ENCODE results near the gene UBE2R2.

UBE2R2 gene

GRCh38 chr9:33880211-33881089, 63.5 kb downstream of the UBE2R2 start:
- peaks cover 30% of the 10 kb centered on the region for H3K36me3 ChIP-seq
- no peak overlapping the region for H3K27ac ChIP-seq
- no peak overlapping the region for H3K9ac ChIP-seq
- H3K4me2 ChIP-seq: no peak overlapping the region
- H3K9me3 ChIP-seq: no peaks in the 10 kb centered on the region
- no peak for TF ChIP-seq Cebpa-rat (IDR thresholded peaks at IDR 0.05)
- no peak overlapping the region for H3K4me3 ChIP-seq
- H3K27me3 ChIP-seq: no peaks in the 10 kb centered on the region
- no peaks in the 10 kb centered on the region for H3K4me1 ChIP-seq
- H4K20me1 ChIP-seq: peaks cover 100% of the 10 kb centered on the region

- Histone ChIP-seq H3K4me1 (no peaks in the 10 kb centered on the region), H3K27ac (no peak overlapping the region), H3K9ac (no peak overlapping the region), H3K9me3 (no peaks in the 10 kb centered on the region), H3K36me3 (peaks cover 36% of the 10 kb centered on the region), H3K4me3 (no peak overlapping the region), H3K27me3 (no peaks in the 10 kb centered on the region), H3K4me2 (no peak overlapping the region), H4K20me1 (peaks cover 100% of the 10 kb centered on the region)
- no peak for TF ChIP-seq Cebpa-rat (IDR thresholded peaks at IDR 0.05)
Measured at GRCh38 chr9:33881635-33882034, 64.7 kb downstream of the UBE2R2 start.

GRCh38 chr9:33884856-33885701, 68.1 kb downstream of the UBE2R2 start:
- Histone ChIP-seq H3K4me2 (no peak overlapping the region), H3K9ac (no peak overlapping the region), H3K9me3 (no peaks in the 10 kb centered on the region), H3K36me3 (peaks cover 51% of the 10 kb centered on the region), H3K27me3 (no peaks in the 10 kb centered on the region), H3K4me3 (no peak overlapping the region), H4K20me1 (peaks cover 100% of the 10 kb centered on the region), H3K4me1 (no peaks in the 10 kb centered on the region), H3K27ac (no peak overlapping the region)
- no peak for TF ChIP-seq Cebpa-rat (IDR thresholded peaks at IDR 0.05)

- H3K4me3 ChIP-seq: no peak overlapping the region
- H3K27me3 ChIP-seq: no peaks in the 10 kb centered on the region
- no peak overlapping the region for H3K27ac ChIP-seq
- H3K4me2 ChIP-seq: no peak overlapping the region
- TF ChIP-seq Cebpa-rat (IDR thresholded peaks at IDR 0.05): no peak
- no peaks in the 10 kb centered on the region for H3K9me3 ChIP-seq
- peaks cover 56% of the 10 kb centered on the region for H3K36me3 ChIP-seq
- peaks cover 100% of the 10 kb centered on the region for H4K20me1 ChIP-seq
- H3K4me1 ChIP-seq: no peaks in the 10 kb centered on the region
- H3K9ac ChIP-seq: no peak overlapping the region
Measured at GRCh38 chr9:33885948-33886347, 69.0 kb downstream of the UBE2R2 start.

GRCh38 chr9:33893861-33894260, 76.9 kb downstream of the UBE2R2 start:
- H3K4me1 ChIP-seq: no peaks in the 10 kb centered on the region
- H3K9ac ChIP-seq: no peak overlapping the region
- H4K20me1 ChIP-seq: peaks cover 100% of the 10 kb centered on the region
- TF ChIP-seq Cebpa-rat (IDR thresholded peaks at IDR 0.05): no peak
- no peaks in the 10 kb centered on the region for H3K27me3 ChIP-seq
- no peak overlapping the region for H3K27ac ChIP-seq
- H3K4me2 ChIP-seq: no peak overlapping the region
- no peak overlapping the region for H3K4me3 ChIP-seq
- no peaks in the 10 kb centered on the region for H3K9me3 ChIP-seq
- H3K36me3 ChIP-seq: peaks cover 87% of the 10 kb centered on the region

- no peak for TF ChIP-seq Cebpa-rat (IDR thresholded peaks at IDR 0.05)
Measured at GRCh38 chr9:33894316-33894715, 77.4 kb downstream of the UBE2R2 start.

GRCh38 chr9:33903157-33903780, 86.3 kb downstream of the UBE2R2 start:
- no peak overlapping the region for H3K9ac ChIP-seq
- TF ChIP-seq Cebpa-rat (IDR thresholded peaks at IDR 0.05): no peak
- peaks cover 99% of the 10 kb centered on the region for H3K36me3 ChIP-seq
- no peaks in the 10 kb centered on the region for H3K4me1 ChIP-seq
- no peak overlapping the region for H3K27ac ChIP-seq
- no peak overlapping the region for H3K4me2 ChIP-seq
- H3K27me3 ChIP-seq: no peaks in the 10 kb centered on the region
- H3K4me3 ChIP-seq: no peak overlapping the region
- peaks cover 100% of the 10 kb centered on the region for H4K20me1 ChIP-seq
- no peaks in the 10 kb centered on the region for H3K9me3 ChIP-seq

More at GRCh38 chr9:33894316-33894715, 77.4 kb downstream of the UBE2R2 start:
- Histone ChIP-seq H3K27me3 (no peaks in the 10 kb centered on the region), H3K9me3 (no peaks in the 10 kb centered on the region), H3K9ac (no peak overlapping the region), H3K36me3 (peaks cover 88% of the 10 kb centered on the region), H4K20me1 (peaks cover 100% of the 10 kb centered on the region), H3K27ac (no peak overlapping the region), H3K4me3 (no peak overlapping the region), H3K4me1 (no peaks in the 10 kb centered on the region), H3K4me2 (no peak overlapping the region)

GRCh38 chr9:33905137-33905536, 88.2 kb downstream of the UBE2R2 start:
- no peak overlapping the region for H3K4me3 ChIP-seq
- no peak for TF ChIP-seq Cebpa-rat (IDR thresholded peaks at IDR 0.05)
- no peaks in the 10 kb centered on the region for H3K27me3 ChIP-seq
- H3K4me2 ChIP-seq: no peak overlapping the region
- peaks cover 100% of the 10 kb centered on the region for H4K20me1 ChIP-seq
- no peaks in the 10 kb centered on the region for H3K9me3 ChIP-seq
- peaks cover 99% of the 10 kb centered on the region for H3K36me3 ChIP-seq
- no peaks in the 10 kb centered on the region for H3K4me1 ChIP-seq
- H3K27ac ChIP-seq: no peak overlapping the region
- no peak overlapping the region for H3K9ac ChIP-seq

- Histone ChIP-seq H4K20me1 (peaks cover 100% of the 10 kb centered on the region), H3K4me3 (no peak overlapping the region)
Measured at GRCh38 chr9:33906769-33907168, 89.8 kb downstream of the UBE2R2 start.

More at GRCh38 chr9:33906769-33907168, 89.8 kb downstream of the UBE2R2 start:
- H3K4me2 ChIP-seq: no peak overlapping the region
- no peaks in the 10 kb centered on the region for H3K4me1 ChIP-seq
- no peaks in the 10 kb centered on the region for H3K27me3 ChIP-seq
- no peak for TF ChIP-seq Cebpa-rat (IDR thresholded peaks at IDR 0.05)
- peaks cover 99% of the 10 kb centered on the region for H3K36me3 ChIP-seq
- no peaks in the 10 kb centered on the region for H3K9me3 ChIP-seq
- H3K9ac ChIP-seq: no peak overlapping the region
- no peak overlapping the region for H3K27ac ChIP-seq

Data from BLaER1 (cell line).